ENCODE results near the gene MIA3. TPM values are rescaled to one million over a fixed set of nuclear protein-coding genes. Genes with fewer than 3 reads are reported as not detected.

MIA3 gene
- total and polyA plus RNA-seq, 9 of the 15 experiments (the other 6 are each of a cell fraction or from before 2014, with no cell fraction given), result 21.6 to 89.4 (median 40.8) TPM

DNA sequence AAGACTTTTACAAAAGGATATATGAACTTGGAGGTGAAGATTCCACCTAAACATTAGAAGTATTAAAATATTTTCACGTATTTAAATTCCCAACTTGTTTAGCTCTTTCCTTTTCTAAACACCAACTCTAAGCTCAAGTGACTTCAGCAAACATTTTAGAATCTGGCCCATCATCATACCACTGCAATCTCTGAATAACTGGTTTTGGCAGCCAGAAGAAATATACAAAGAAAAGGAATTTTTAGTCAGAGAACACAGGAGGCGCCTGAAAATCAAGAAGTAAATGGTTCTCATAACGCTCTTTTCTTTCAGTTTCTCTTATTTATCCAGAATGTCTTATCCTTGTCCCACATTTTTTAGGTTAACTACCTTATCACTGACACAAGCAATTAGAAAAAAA lies 38.6 kb upstream of the MIA3 start:
- H3K9me3 ChIP-seq (replicated peaks; ENCODE audit: control insufficient read depth, insufficient read depth, low read depth, low read length), result no peaks in the 10 kb centered on the region
- H4K20me1 ChIP-seq (replicated peaks; ENCODE audit: control insufficient read depth, insufficient read depth, low read length), result no peaks in the 10 kb centered on the region
- H3K36me3 ChIP-seq (ENCODE audit: control insufficient read depth, insufficient read depth, low read length), result peaks cover 78% of the 10 kb centered on the region
- FAIRE-seq (no peak), DNase-seq (ENCODE audit: extremely low read depth in 1 of 4, low spot score in 3 of 4) (no peak), ATAC-seq (no peak)
- H3K27me3 ChIP-seq (ENCODE audit: control insufficient read depth in 2 of 2, insufficient read depth in 2 of 2, low read length in 2 of 2), result no peaks in the 10 kb centered on the region
- ChIA-PET POLR2A (no interaction called here), CTCF (ENCODE audit: low intra/inter-chr PET ratio) (no interaction called here)
- no peak overlapping the region for H3K27ac ChIP-seq (ENCODE audit: extremely low read depth, low read depth, low read length)
- TF ChIP-seq CEBPB (tag; IDR thresholded peaks at IDR 0.05) (no peak), IRF2 (CRISPR knock-in tag; IDR thresholded peaks at IDR 0.05) (no peak), BACH1 (tag; IDR thresholded peaks at IDR 0.05) (no peak), TSC22D4 (tag; IDR thresholded peaks at IDR 0.05) (no peak), MAFF (IDR thresholded peaks at IDR 0.05; ENCODE audit: low read length) (no peak)
- TF ChIP-seq, protein P1, sequence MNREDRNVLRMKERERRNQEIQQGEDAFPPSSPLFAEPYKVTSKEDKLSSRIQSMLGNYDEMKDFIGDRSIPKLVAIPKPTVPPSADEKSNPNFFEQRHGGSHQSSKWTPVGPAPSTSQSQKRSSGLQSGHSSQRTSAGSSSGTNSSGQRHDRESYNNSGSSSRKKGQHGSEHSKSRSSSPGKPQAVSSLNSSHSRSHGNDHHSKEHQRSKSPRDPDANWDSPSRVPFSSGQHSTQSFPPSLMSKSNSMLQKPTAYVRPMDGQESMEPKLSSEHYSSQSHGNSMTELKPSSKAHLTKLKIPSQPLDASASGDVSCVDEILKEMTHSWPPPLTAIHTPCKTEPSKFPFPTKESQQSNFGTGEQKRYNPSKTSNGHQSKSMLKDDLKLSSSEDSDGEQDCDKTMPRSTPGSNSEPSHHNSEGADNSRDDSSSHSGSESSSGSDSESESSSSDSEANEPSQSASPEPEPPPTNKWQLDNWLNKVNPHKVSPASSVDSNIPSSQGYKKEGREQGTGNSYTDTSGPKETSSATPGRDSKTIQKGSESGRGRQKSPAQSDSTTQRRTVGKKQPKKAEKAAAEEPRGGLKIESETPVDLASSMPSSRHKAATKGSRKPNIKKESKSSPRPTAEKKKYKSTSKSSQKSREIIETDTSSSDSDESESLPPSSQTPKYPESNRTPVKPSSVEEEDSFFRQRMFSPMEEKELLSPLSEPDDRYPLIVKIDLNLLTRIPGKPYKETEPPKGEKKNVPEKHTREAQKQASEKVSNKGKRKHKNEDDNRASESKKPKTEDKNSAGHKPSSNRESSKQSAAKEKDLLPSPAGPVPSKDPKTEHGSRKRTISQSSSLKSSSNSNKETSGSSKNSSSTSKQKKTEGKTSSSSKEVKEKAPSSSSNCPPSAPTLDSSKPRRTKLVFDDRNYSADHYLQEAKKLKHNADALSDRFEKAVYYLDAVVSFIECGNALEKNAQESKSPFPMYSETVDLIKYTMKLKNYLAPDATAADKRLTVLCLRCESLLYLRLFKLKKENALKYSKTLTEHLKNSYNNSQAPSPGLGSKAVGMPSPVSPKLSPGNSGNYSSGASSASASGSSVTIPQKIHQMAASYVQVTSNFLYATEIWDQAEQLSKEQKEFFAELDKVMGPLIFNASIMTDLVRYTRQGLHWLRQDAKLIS (CRISPR knock-in tag; IDR thresholded peaks at IDR 0.05), result no peak
- TF ChIP-seq, protein P2, sequence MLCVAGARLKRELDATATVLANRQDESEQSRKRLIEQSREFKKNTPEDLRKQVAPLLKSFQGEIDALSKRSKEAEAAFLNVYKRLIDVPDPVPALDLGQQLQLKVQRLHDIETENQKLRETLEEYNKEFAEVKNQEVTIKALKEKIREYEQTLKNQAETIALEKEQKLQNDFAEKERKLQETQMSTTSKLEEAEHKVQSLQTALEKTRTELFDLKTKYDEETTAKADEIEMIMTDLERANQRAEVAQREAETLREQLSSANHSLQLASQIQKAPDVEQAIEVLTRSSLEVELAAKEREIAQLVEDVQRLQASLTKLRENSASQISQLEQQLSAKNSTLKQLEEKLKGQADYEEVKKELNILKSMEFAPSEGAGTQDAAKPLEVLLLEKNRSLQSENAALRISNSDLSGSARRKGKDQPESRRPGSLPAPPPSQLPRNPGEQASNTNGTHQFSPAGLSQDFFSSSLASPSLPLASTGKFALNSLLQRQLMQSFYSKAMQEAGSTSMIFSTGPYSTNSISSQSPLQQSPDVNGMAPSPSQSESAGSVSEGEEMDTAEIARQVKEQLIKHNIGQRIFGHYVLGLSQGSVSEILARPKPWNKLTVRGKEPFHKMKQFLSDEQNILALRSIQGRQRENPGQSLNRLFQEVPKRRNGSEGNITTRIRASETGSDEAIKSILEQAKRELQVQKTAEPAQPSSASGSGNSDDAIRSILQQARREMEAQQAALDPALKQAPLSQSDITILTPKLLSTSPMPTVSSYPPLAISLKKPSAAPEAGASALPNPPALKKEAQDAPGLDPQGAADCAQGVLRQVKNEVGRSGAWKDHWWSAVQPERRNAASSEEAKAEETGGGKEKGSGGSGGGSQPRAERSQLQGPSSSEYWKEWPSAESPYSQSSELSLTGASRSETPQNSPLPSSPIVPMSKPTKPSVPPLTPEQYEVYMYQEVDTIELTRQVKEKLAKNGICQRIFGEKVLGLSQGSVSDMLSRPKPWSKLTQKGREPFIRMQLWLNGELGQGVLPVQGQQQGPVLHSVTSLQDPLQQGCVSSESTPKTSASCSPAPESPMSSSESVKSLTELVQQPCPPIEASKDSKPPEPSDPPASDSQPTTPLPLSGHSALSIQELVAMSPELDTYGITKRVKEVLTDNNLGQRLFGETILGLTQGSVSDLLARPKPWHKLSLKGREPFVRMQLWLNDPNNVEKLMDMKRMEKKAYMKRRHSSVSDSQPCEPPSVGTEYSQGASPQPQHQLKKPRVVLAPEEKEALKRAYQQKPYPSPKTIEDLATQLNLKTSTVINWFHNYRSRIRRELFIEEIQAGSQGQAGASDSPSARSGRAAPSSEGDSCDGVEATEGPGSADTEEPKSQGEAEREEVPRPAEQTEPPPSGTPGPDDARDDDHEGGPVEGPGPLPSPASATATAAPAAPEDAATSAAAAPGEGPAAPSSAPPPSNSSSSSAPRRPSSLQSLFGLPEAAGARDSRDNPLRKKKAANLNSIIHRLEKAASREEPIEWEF (CRISPR knock-in tag; IDR thresholded peaks at IDR 0.05), result no peak
- TF ChIP-seq, protein P3, sequence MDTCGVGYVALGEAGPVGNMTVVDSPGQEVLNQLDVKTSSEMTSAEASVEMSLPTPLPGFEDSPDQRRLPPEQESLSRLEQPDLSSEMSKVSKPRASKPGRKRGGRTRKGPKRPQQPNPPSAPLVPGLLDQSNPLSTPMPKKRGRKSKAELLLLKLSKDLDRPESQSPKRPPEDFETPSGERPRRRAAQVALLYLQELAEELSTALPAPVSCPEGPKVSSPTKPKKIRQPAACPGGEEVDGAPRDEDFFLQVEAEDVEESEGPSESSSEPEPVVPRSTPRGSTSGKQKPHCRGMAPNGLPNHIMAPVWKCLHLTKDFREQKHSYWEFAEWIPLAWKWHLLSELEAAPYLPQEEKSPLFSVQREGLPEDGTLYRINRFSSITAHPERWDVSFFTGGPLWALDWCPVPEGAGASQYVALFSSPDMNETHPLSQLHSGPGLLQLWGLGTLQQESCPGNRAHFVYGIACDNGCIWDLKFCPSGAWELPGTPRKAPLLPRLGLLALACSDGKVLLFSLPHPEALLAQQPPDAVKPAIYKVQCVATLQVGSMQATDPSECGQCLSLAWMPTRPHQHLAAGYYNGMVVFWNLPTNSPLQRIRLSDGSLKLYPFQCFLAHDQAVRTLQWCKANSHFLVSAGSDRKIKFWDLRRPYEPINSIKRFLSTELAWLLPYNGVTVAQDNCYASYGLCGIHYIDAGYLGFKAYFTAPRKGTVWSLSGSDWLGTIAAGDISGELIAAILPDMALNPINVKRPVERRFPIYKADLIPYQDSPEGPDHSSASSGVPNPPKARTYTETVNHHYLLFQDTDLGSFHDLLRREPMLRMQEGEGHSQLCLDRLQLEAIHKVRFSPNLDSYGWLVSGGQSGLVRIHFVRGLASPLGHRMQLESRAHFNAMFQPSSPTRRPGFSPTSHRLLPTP (IDR thresholded peaks at IDR 0.05; ENCODE audit: borderline replicate concordance, extremely low read depth, insufficient read length), result no peak
- H2AFZ ChIP-seq (ENCODE audit: low read depth, low read length), result no peak overlapping the region
- H3K4me2 ChIP-seq (ENCODE audit: insufficient read depth, low read length), result no peak overlapping the region
- no peaks in the 10 kb centered on the region for H3K9me1 ChIP-seq (ENCODE audit: control insufficient read depth, insufficient read depth, low read length)
- H3K9ac ChIP-seq (ENCODE audit: insufficient read depth in 1 of 2, low read depth in 2 of 2, low read length in 2 of 2), result no peak overlapping the region
- no peaks in the 10 kb centered on the region for H3K4me1 ChIP-seq (replicated peaks in 1 of 2; ENCODE audit: control insufficient read depth in 2 of 2, insufficient read depth in 2 of 2, low read length in 2 of 2)
- intact Hi-C loops (cut with micrococcal nuclease), result no loop called here
- in situ Hi-C loops (cut with MboI), result no loop called here
- H3K4me3 ChIP-seq, result no peak overlapping the region
- H3K79me2 ChIP-seq (ENCODE audit: control insufficient read depth, insufficient read depth, low read length), result peaks cover 8% of the 10 kb centered on the region; the same call in 1 of the 3 replicates
- BruUV-seq (replicated peaks), result no TSS peak
- 92% methylated on average over 3 of the region's 3 CpGs for WGBS (ENCODE audit: insufficient coverage, low coverage, missing lambda C conversion rate)
